Osteoblast (primary cell): ENCODE data around the gene CDK5R1. TPM values are rescaled to one million over a fixed set of nuclear protein-coding genes. Genes with fewer than 3 reads are reported as not detected.

Source experiments
- DNase-seq: peaks from one replicate; pipeline ENCODE4 v3.0.0; 2011; ENCODE audit warnings: low spot score, mixed read lengths; ENCODE audit not compliant: insufficient read length; ENCODE audit errors: missing footprints
- H2AFZ ChIP-seq: 2 replicates; pipeline ENCODE4 v1.6.0; 2011; ENCODE audit warnings: mild to moderate bottlenecking, low read length
- H3K27ac ChIP-seq: 2 replicates; pipeline ENCODE4 v1.5.1; 2011; ENCODE audit warnings: mild to moderate bottlenecking, low read depth, low read length, moderate library complexity
- H3K27me3 ChIP-seq: 2 replicates; pipeline ENCODE4 v1.6.0; 2012; ENCODE audit warnings: mild to moderate bottlenecking, control low read depth, inconsistent platforms, low read length, moderate library complexity; ENCODE audit not compliant: insufficient read depth
- H3K36me3 ChIP-seq: 2 replicates; pipeline ENCODE4 v1.5.1; 2011; ENCODE audit warnings: mild to moderate bottlenecking, low read length, control low read depth, moderate library complexity; ENCODE audit not compliant: insufficient read depth
- H3K4me1 ChIP-seq: 2 replicates; pipeline ENCODE4 v1.5.1; 2011; ENCODE audit warnings: mild to moderate bottlenecking, low read length, control low read depth, moderate library complexity; ENCODE audit not compliant: insufficient read depth
- H3K4me2 ChIP-seq: 2 replicates; pipeline ENCODE4 v1.6.0; 2011; ENCODE audit warnings: mild to moderate bottlenecking, low read length; ENCODE audit not compliant: insufficient read depth
- H3K4me3 ChIP-seq: fragments of 200-600 bp; sonication (generic); 3 replicates; pipeline ENCODE4 v1.5.1; 2012; ENCODE audit warnings: mild to moderate bottlenecking, low read length, inconsistent platforms; ENCODE audit not compliant: insufficient read depth
- H3K79me2 ChIP-seq: 2 replicates; pipeline ENCODE4 v1.6.0; 2012; ENCODE audit warnings: mild to moderate bottlenecking, low read length, control low read depth, inconsistent platforms; ENCODE audit not compliant: insufficient read depth
- H3K9me3 ChIP-seq: 2 replicates; pipeline ENCODE4 v1.5.1; 2011; ENCODE audit warnings: low read depth, low read length, control low read depth
- H4K20me1 ChIP-seq: 2 replicates; pipeline ENCODE4 v1.6.0; 2012; ENCODE audit warnings: mild to moderate bottlenecking, low read length, control low read depth; ENCODE audit not compliant: insufficient read depth
- CTCF ChIP-seq: IDR thresholded peaks from 2 replicates; pipeline ENCODE4 v1.5.1; 2011; ENCODE audit warnings: mild to moderate bottlenecking, low read depth, low read length, moderate library complexity; ENCODE audit errors: extremely low read depth
- total RNA-seq: library from RNA; depleted of rRNA; stranded (reverse); fragments of >200 nt; gene quantifications from 2 replicates; pipeline ENCODE4 v1.2.3, GENCODE V29; 2012

Gene CDK5R1
- total RNA-seq, 1 donor = 0.72 TPM

- H3K79me2 ChIP-seq = peaks cover 51% of the 10 kb centered on the region
- H3K4me1 ChIP-seq = peaks cover 17% of the 10 kb centered on the region
- peak within 1 kb of the TSS; percentile 88 for H3K4me3 ChIP-seq
- H4K20me1 ChIP-seq = peaks cover 22% of the 10 kb centered on the region
- H2AFZ ChIP-seq = peak within 1 kb of the TSS; percentile 99
- TF ChIP-seq CTCF = peak; percentile 76
- no peaks in the 10 kb centered on the region for H3K9me3 ChIP-seq
- DNase-seq = peak; percentile 98
- H3K36me3 ChIP-seq = peaks cover 16% of the 10 kb centered on the region
- no peaks in the 10 kb centered on the region for H3K27me3 ChIP-seq
- H3K4me2 ChIP-seq = peak within 1 kb of the TSS; percentile 99
- peak within 1 kb of the TSS; percentile 90 for H3K27ac ChIP-seq
These were observed 42.3 kb upstream of the CDK5R1 start, which contains the start of gene PSMD11 for GRCh38 chr17:32444301-32445073. Gene PSMD11, plus strand, starts transcription at chr17:32444510. Its CDS starts 14 bp downstream, at chr17:32444524.

- H3K9me3 ChIP-seq = no peaks in the 10 kb centered on the region
- H3K4me1 ChIP-seq = peaks cover 21% of the 10 kb centered on the region
- peak; percentile 69 for DNase-seq
- no peak for TF ChIP-seq CTCF
- peak overlapping the region; percentile 88 for H3K4me3 ChIP-seq
- no peaks in the 10 kb centered on the region for H3K27me3 ChIP-seq
- peak overlapping the region; percentile 80 for H3K4me2 ChIP-seq
- peak overlapping the region; percentile 73 for H2AFZ ChIP-seq
- peaks cover 26% of the 10 kb centered on the region for H4K20me1 ChIP-seq
- H3K36me3 ChIP-seq = peaks cover 20% of the 10 kb centered on the region
- peaks cover 56% of the 10 kb centered on the region for H3K79me2 ChIP-seq
- peak overlapping the region; percentile 90 for H3K27ac ChIP-seq
These were observed 41.7 kb upstream of the CDK5R1 start for GRCh38 chr17:32445074-32445415.

GRCh38 chr17:32445497-32445896, 41.3 kb upstream of the CDK5R1 start:
- Histone ChIP-seq H3K9me3 (no peaks in the 10 kb centered on the region), H2AFZ (no peak overlapping the region), H3K4me1 (peaks cover 21% of the 10 kb centered on the region), H3K27me3 (no peaks in the 10 kb centered on the region), H3K36me3 (peaks cover 20% of the 10 kb centered on the region), H3K4me2 (peak overlapping the region; percentile 80), H4K20me1 (peaks cover 29% of the 10 kb centered on the region), H3K27ac (peak overlapping the region; percentile 90), H3K79me2 (peaks cover 58% of the 10 kb centered on the region), H3K4me3 (peak overlapping the region; percentile 88)
- DNase-seq = no peak
- TF ChIP-seq CTCF = no peak

GRCh38 chr17:32445971-32446370, 40.8 kb upstream of the CDK5R1 start:
- Histone ChIP-seq H3K36me3 (peaks cover 25% of the 10 kb centered on the region), H3K9me3 (no peaks in the 10 kb centered on the region), H3K79me2 (peaks cover 63% of the 10 kb centered on the region), H2AFZ (no peak overlapping the region), H3K27ac (peak overlapping the region; percentile 90), H4K20me1 (peaks cover 34% of the 10 kb centered on the region), H3K4me1 (peaks cover 21% of the 10 kb centered on the region), H3K4me2 (peak overlapping the region; percentile 80), H3K27me3 (no peaks in the 10 kb centered on the region), H3K4me3 (peak overlapping the region; percentile 88)
- DNase-seq = peak; percentile 30
- TF ChIP-seq CTCF = no peak
